ENCODE results near the gene BTBD9.
A peak's percentile ranks its signal among the peaks of the same experiment; 100 is the strongest.

BTBD9 gene

GRCh38 chr6:38477680-38478260, 162.0 kb downstream of the BTBD9 start:
- no peak for DNase-seq (ENCODE audit: low read depth)
- no peak overlapping the region for H3K4me3 ChIP-seq (ENCODE audit: low read length)
- no peak for TF ChIP-seq CTCF (IDR thresholded peaks at IDR 0.05; ENCODE audit: insufficient read depth, low read depth, low read length, missing control alignments)

GRCh38 chr6:38476888-38477287, 162.8 kb downstream of the BTBD9 start:
- no peak for TF ChIP-seq CTCF (IDR thresholded peaks at IDR 0.05; ENCODE audit: insufficient read depth, low read depth, low read length, missing control alignments)
- no peak overlapping the region for H3K4me3 ChIP-seq (ENCODE audit: low read length)
- DNase-seq (ENCODE audit: low read depth) = no peak

- no peak overlapping the region for H3K4me3 ChIP-seq (ENCODE audit: low read length)
- no peak for TF ChIP-seq CTCF (IDR thresholded peaks at IDR 0.05; ENCODE audit: insufficient read depth, low read depth, low read length, missing control alignments)
- peak; percentile 33 for DNase-seq (ENCODE audit: low read depth)
Observed at GRCh38 chr6:38476141-38476540, 163.6 kb downstream of the BTBD9 start.

GRCh38 chr6:38470548-38470947, 169.2 kb downstream of the BTBD9 start:
- DNase-seq (ENCODE audit: low read depth) = no peak
- H3K4me3 ChIP-seq (ENCODE audit: low read length) = no peak overlapping the region
- no peak for TF ChIP-seq CTCF (IDR thresholded peaks at IDR 0.05; ENCODE audit: insufficient read depth, low read depth, low read length, missing control alignments)

GRCh38 chr6:38467566-38467965, 172.2 kb downstream of the BTBD9 start:
- no peak for DNase-seq (ENCODE audit: low read depth)
- no peak overlapping the region for H3K4me3 ChIP-seq (ENCODE audit: low read length)
- no peak for TF ChIP-seq CTCF (IDR thresholded peaks at IDR 0.05; ENCODE audit: insufficient read depth, low read depth, low read length, missing control alignments)

GRCh38 chr6:38460186-38460585, 179.5 kb downstream of the BTBD9 start:
- peak; percentile 34 for DNase-seq (ENCODE audit: low read depth)
- no peak overlapping the region for H3K4me3 ChIP-seq (ENCODE audit: low read length)
- TF ChIP-seq CTCF (IDR thresholded peaks at IDR 0.05; ENCODE audit: insufficient read depth, low read depth, low read length, missing control alignments) = no peak

GRCh38 chr6:38459291-38459690, 180.4 kb downstream of the BTBD9 start:
- peak; percentile 23 for DNase-seq (ENCODE audit: low read depth)
- no peak overlapping the region for H3K4me3 ChIP-seq (ENCODE audit: low read length)
- TF ChIP-seq CTCF (IDR thresholded peaks at IDR 0.05; ENCODE audit: insufficient read depth, low read depth, low read length, missing control alignments) = no peak
